Nephron (organoid): Measurements from ENCODE around the gene STX1A.

ENCODE experiments used
- H3K27ac Mint-ChIP-seq, 3 experiments: 2 replicates each; pipeline ENCODE4 v1.8.0; 2020; ENCODE audit warnings: mixed read lengths in 3 of 3, mild to moderate bottlenecking in 2 of 3, moderate library complexity in 1 of 3
- H3K27me3 Mint-ChIP-seq: 2 replicates; pipeline ENCODE4 v1.8.0; 2021; ENCODE audit warnings: low read depth, mild to moderate bottlenecking, moderate library complexity, mixed read lengths
- H3K36me3 Mint-ChIP-seq: 2 replicates; pipeline ENCODE4 v1.8.0; 2020; ENCODE audit warnings: low read depth, mixed read lengths
- H3K4me1 Mint-ChIP-seq: 2 replicates; pipeline ENCODE4 v1.8.0; 2020; ENCODE audit warnings: mixed read lengths
- H3K4me3 Mint-ChIP-seq, 3 experiments: 2 replicates each; pipeline ENCODE4 v1.8.0; 2020; ENCODE audit warnings: mild to moderate bottlenecking in 3 of 3, mixed read lengths in 3 of 3, moderate library complexity in 2 of 3
- H3K9me3 Mint-ChIP-seq: 2 replicates; pipeline ENCODE4 v1.8.0; 2020; ENCODE audit warnings: mixed read lengths
- CTCF ChIP-seq, 3 experiments: fragments of 200-600 bp; sonication (generic); IDR thresholded peaks; one replicate each; pipeline ENCODE4 v1.5.0; 2021; ENCODE audit warnings: antibody characterized with exemption in 3 of 3; ENCODE audit not compliant: unreplicated experiment in 3 of 3

STX1A gene

GRCh38 chr7:73718905-73719805 lies at the start of gene STX1A:
TSS of gene STX1A (minus strand) at chr7:73719669. CDS start at chr7:73719631, 38 bp downstream.
- Mint-ChIP-seq H3K9me3 (no peaks in the 10 kb centered on the region), H3K4me1 (peaks cover 39% of the 10 kb centered on the region), H3K27ac (peak within 1 kb of the TSS in 1 of 3 experiments; percentile 23), H3K4me3 (peak within 1 kb of the TSS; percentile 89), H3K36me3 (no peaks in the 10 kb centered on the region), H3K27me3 (peaks cover 4% of the 10 kb centered on the region)
- no peak for TF ChIP-seq CTCF (IDR thresholded peaks at IDR 0.05; ENCODE audit: unreplicated experiment in 3 of 3)

- Mint-ChIP-seq H3K27me3 (peaks cover 57% of the 10 kb centered on the region), H3K4me1 (no peaks in the 10 kb centered on the region), H3K4me3 (peak overlapping the region; percentile 30 to 61 (median 36)), H3K36me3 (no peaks in the 10 kb centered on the region), H3K27ac (peak overlapping the region in 1 of 3 experiments; percentile 35), H3K9me3 (no peaks in the 10 kb centered on the region)
- TF ChIP-seq CTCF (IDR thresholded peaks at IDR 0.05; ENCODE audit: unreplicated experiment in 3 of 3) = no peak
Measured at GRCh38 chr7:73768641-73769480, 49.4 kb upstream of the STX1A start.

GRCh38 chr7:73766556-73767229 lies 47.2 kb upstream of the STX1A start:
- Mint-ChIP-seq H3K27ac (peak overlapping the region in 1 of 3 experiments; percentile 3), H3K4me3 (no peak overlapping the region), H3K4me1 (no peaks in the 10 kb centered on the region), H3K9me3 (no peaks in the 10 kb centered on the region), H3K36me3 (no peaks in the 10 kb centered on the region), H3K27me3 (peaks cover 45% of the 10 kb centered on the region)
- no peak for TF ChIP-seq CTCF (IDR thresholded peaks at IDR 0.05; ENCODE audit: unreplicated experiment in 3 of 3)

- H3K9me3 Mint-ChIP-seq = no peaks in the 10 kb centered on the region
- no peaks in the 10 kb centered on the region for H3K4me1 Mint-ChIP-seq
- peaks cover 13% of the 10 kb centered on the region for H3K27me3 Mint-ChIP-seq
- no peak for TF ChIP-seq CTCF (IDR thresholded peaks at IDR 0.05; ENCODE audit: unreplicated experiment in 3 of 3)
- H3K27ac Mint-ChIP-seq = peak overlapping the region in 1 of 3 experiments; percentile 91
- no peaks in the 10 kb centered on the region for H3K36me3 Mint-ChIP-seq
- no peak overlapping the region for H3K4me3 Mint-ChIP-seq
Measured at GRCh38 chr7:73762659-73762999, 43.2 kb upstream of the STX1A start.

GRCh38 chr7:73761854-73762658 lies 42.6 kb upstream of the STX1A start:
- no peaks in the 10 kb centered on the region for H3K9me3 Mint-ChIP-seq
- peaks cover 9% of the 10 kb centered on the region for H3K27me3 Mint-ChIP-seq
- H3K27ac Mint-ChIP-seq = peak overlapping the region in 2 of 3 experiments; percentile 80 to 91
- no peak overlapping the region for H3K4me3 Mint-ChIP-seq
- H3K36me3 Mint-ChIP-seq = no peaks in the 10 kb centered on the region
- H3K4me1 Mint-ChIP-seq = no peaks in the 10 kb centered on the region
- TF ChIP-seq CTCF (IDR thresholded peaks at IDR 0.05; ENCODE audit: unreplicated experiment in 3 of 3) = no peak
